Measurements from ENCODE around the gene ST8SIA5. TPM values are rescaled to one million over a fixed set of nuclear protein-coding genes. Genes with fewer than 3 reads are reported as not detected.

ST8SIA5 gene
- total RNA-seq, 1 experiment from 2014 or later: 0.54 TPM

DNA sequence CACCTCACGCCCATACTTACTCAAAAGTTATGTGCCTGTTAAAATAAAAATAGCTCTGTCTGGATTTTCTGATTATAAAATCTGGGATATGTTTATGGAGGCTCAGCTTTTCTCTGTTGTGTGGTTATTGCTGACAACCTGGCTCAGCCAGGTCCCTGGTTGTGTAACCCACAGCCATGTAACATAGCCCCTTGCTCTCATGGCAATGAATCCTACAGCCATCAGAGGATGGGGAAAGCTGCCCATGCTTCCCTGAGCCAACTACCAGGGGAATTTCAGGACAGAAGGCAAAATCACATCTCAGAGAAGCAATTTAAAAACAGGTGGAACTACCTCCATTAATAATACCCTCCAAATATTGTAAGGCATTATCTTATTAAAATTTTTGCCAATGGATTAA, 29.7 kb downstream of the ST8SIA5 start (continued):
- TF ChIP-seq, protein P1, sequence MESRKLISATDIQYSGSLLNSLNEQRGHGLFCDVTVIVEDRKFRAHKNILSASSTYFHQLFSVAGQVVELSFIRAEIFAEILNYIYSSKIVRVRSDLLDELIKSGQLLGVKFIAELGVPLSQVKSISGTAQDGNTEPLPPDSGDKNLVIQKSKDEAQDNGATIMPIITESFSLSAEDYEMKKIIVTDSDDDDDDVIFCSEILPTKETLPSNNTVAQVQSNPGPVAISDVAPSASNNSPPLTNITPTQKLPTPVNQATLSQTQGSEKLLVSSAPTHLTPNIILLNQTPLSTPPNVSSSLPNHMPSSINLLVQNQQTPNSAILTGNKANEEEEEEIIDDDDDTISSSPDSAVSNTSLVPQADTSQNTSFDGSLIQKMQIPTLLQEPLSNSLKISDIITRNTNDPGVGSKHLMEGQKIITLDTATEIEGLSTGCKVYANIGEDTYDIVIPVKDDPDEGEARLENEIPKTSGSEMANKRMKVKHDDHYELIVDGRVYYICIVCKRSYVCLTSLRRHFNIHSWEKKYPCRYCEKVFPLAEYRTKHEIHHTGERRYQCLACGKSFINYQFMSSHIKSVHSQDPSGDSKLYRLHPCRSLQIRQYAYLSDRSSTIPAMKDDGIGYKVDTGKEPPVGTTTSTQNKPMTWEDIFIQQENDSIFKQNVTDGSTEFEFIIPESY (IDR thresholded peaks at IDR 0.05; ENCODE audit: extremely low read depth, insufficient replicate concordance, low read length): no peak
- TF ChIP-seq SP1 (IDR thresholded peaks at IDR 0.05; ENCODE audit: low read depth): no peak
- TF ChIP-seq, protein P2, sequence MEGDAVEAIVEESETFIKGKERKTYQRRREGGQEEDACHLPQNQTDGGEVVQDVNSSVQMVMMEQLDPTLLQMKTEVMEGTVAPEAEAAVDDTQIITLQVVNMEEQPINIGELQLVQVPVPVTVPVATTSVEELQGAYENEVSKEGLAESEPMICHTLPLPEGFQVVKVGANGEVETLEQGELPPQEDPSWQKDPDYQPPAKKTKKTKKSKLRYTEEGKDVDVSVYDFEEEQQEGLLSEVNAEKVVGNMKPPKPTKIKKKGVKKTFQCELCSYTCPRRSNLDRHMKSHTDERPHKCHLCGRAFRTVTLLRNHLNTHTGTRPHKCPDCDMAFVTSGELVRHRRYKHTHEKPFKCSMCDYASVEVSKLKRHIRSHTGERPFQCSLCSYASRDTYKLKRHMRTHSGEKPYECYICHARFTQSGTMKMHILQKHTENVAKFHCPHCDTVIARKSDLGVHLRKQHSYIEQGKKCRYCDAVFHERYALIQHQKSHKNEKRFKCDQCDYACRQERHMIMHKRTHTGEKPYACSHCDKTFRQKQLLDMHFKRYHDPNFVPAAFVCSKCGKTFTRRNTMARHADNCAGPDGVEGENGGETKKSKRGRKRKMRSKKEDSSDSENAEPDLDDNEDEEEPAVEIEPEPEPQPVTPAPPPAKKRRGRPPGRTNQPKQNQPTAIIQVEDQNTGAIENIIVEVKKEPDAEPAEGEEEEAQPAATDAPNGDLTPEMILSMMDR (IDR thresholded peaks at IDR 0.05 in 2 of 3, conservative IDR thresholded peaks at IDR 0.05 in 1 of 3; ENCODE audit: borderline replicate concordance in 1 of 3, insufficient read depth in 1 of 3, low read depth in 2 of 3, low read length in 2 of 3): no peak
- no peak for TF ChIP-seq CBX3 (IDR thresholded peaks at IDR 0.05; ENCODE audit: low read depth)

DNA sequence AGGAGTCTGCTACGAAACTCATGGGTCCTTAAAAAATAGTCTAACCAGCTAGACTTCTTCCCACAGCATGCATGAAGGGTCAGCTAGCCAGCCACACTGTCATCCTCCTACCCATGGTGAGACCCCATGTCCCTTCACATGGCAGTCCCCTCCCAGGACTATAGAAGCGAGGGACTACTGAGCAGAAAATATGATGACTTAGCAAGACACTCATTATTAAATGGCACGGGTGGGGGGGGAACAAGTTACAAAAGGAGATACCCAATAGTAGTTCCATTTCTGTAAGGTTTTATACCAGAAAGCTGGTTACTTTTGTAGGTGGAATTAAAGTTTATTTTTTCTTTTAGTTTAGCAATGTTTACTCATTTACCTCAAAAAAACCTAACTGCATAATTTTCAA, 31.5 kb downstream of the ST8SIA5 start:
- POLR2A ChIA-PET: no interaction called here
- RAD21 ChIA-PET (ENCODE audit: low non-redundant PET in 1 of 2, low total read pairs in 2 of 2, uncharacterized antibody in 2 of 2, unreplicated experiment in 2 of 2): no interaction called here
- BruUV-seq (replicated peaks): no TSS peak

More for the DNA sequence above, 31.5 kb downstream of the ST8SIA5 start:
- Histone ChIP-seq H3K79me2 (ENCODE audit: insufficient read depth, low read length) (no peaks in the 10 kb centered on the region), H3K4me3 (replicated peaks in 1 of 2; ENCODE audit: low read depth in 1 of 2, low read length in 2 of 2) (no peak overlapping the region), H3K9ac (ENCODE audit: low read length) (no peak overlapping the region), H3K27me3 (ENCODE audit: insufficient read depth, low read length) (no peaks in the 10 kb centered on the region), H3K4me1 (ENCODE audit: control insufficient read depth in 1 of 2, insufficient read depth in 2 of 2, low read length in 2 of 2) (no peaks in the 10 kb centered on the region), H3K9me2 (ENCODE audit: insufficient read depth) (no peaks in the 10 kb centered on the region), H4K20me1 (ENCODE audit: insufficient read depth) (no peaks in the 10 kb centered on the region), H3K36me3 (ENCODE audit: control insufficient read depth in 1 of 2, insufficient read depth in 2 of 2, low read length in 2 of 2) (no peaks in the 10 kb centered on the region), H3K27ac (ENCODE audit: low read depth, low read length) (no peak overlapping the region), H2AFZ (ENCODE audit: low read depth, low read length, poor library complexity, severe bottlenecking) (no peak overlapping the region), H3K4me2 (ENCODE audit: low read length) (no peak overlapping the region), H3K9me3 (ENCODE audit: control insufficient read depth in 1 of 2, insufficient read depth in 1 of 2, low read depth in 1 of 2, low read length in 2 of 2) (peaks cover 4 to 8% of the 10 kb centered on the region in 2 experiments; a peak in 2 of 4 replicates)
- CTCF ChIA-PET: no interaction called here
- intact Hi-C loops (cut with micrococcal nuclease): no loop called here
- ATAC-seq (no peak), DNase-seq (ENCODE audit: low read depth, low spot score) (no peak)
- TF ChIP-seq, protein P3, sequence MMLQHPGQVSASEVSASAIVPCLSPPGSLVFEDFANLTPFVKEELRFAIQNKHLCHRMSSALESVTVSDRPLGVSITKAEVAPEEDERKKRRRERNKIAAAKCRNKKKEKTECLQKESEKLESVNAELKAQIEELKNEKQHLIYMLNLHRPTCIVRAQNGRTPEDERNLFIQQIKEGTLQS (IDR thresholded peaks at IDR 0.05): no peak
- no peak for TF ChIP-seq CEBPB (IDR thresholded peaks at IDR 0.05; ENCODE audit: low read depth)
- TF ChIP-seq ELF1 (IDR thresholded peaks at IDR 0.05; ENCODE audit: borderline replicate concordance, low read depth): no peak
- TF ChIP-seq, protein P4, sequence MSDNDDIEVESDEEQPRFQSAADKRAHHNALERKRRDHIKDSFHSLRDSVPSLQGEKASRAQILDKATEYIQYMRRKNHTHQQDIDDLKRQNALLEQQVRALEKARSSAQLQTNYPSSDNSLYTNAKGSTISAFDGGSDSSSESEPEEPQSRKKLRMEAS (IDR thresholded peaks at IDR 0.05): no peak
- no peak for TF ChIP-seq EZH2phosphoT487 (IDR thresholded peaks at IDR 0.05; ENCODE audit: borderline replicate concordance)
- TF ChIP-seq POLR2AphosphoS5 (IDR thresholded peaks at IDR 0.05; ENCODE audit: low read depth, low read length): no peak
- TF ChIP-seq SRF (IDR thresholded peaks at IDR 0.05; ENCODE audit: low read depth): no peak
- no peak for TF ChIP-seq EZH2 (IDR thresholded peaks at IDR 0.05)
- TF ChIP-seq POLR2A (IDR thresholded peaks at IDR 0.05; ENCODE audit: borderline replicate concordance, extremely low read depth, insufficient read depth, insufficient read length): no peak

All from HCT116 (cell line).